Cortex of kidney (tissue), 1 donor: ENCODE data around the gene UCK1.

Source experiments
- DNase-seq: peaks from one replicate; lab custom pipeline; 2025; lab: John Stamatoyannopoulos, UW

UCK1 gene

GRCh38 chr9:131496844-131497405, 34.1 kb downstream of the UCK1 start:
- no peak for DNase-seq

- DNase-seq = no peak
Observed at GRCh38 chr9:131495785-131496184, 35.3 kb downstream of the UCK1 start.

- DNase-seq = no peak
Observed at GRCh38 chr9:131494296-131494870, 36.7 kb downstream of the UCK1 start.

GRCh38 chr9:131492070-131492469, 39.0 kb downstream of the UCK1 start:
- DNase-seq = no peak

- DNase-seq = no peak
Observed at GRCh38 chr9:131491001-131491710, 39.9 kb downstream of the UCK1 start.

- no peak for DNase-seq
Observed at GRCh38 chr9:131490514-131490913, 40.5 kb downstream of the UCK1 start.

GRCh38 chr9:131487621-131488031, 43.4 kb downstream of the UCK1 start:
- no peak for DNase-seq

GRCh38 chr9:131487001-131487400, 44.1 kb downstream of the UCK1 start:
- DNase-seq = no peak

GRCh38 chr9:131485728-131486422, 45.2 kb downstream of the UCK1 start:
- DNase-seq = no peak

- no peak for DNase-seq
Observed at GRCh38 chr9:131485206-131485605, 45.9 kb downstream of the UCK1 start.

- DNase-seq = no peak
Observed at GRCh38 chr9:131484560-131485185, 46.4 kb downstream of the UCK1 start.

GRCh38 chr9:131484051-131484445, 47.0 kb downstream of the UCK1 start:
- DNase-seq = no peak

GRCh38 chr9:131483319-131484050, 47.6 kb downstream of the UCK1 start:
- DNase-seq = no peak

GRCh38 chr9:131482343-131483006, 48.6 kb downstream of the UCK1 start:
- no peak for DNase-seq

- no peak for DNase-seq
Observed at GRCh38 chr9:131481441-131482342, 49.4 kb downstream of the UCK1 start.

- DNase-seq = no peak
Observed at GRCh38 chr9:131480258-131480657, 50.8 kb downstream of the UCK1 start.

GRCh38 chr9:131478911-131479310, 52.2 kb downstream of the UCK1 start:
- no peak for DNase-seq

- no peak for DNase-seq
Observed at GRCh38 chr9:131478421-131478868, 52.6 kb downstream of the UCK1 start.

GRCh38 chr9:131477816-131478419, 53.1 kb downstream of the UCK1 start:
- DNase-seq = no peak

- no peak for DNase-seq
Observed at GRCh38 chr9:131477367-131477766, 53.7 kb downstream of the UCK1 start.
